Sigmoid colon (tissue), 4 donors: ENCODE data around the gene TAF12.
"Not testable (repeated sequence)": the region's sequence is repeated elsewhere in the genome, so short reads cannot be mapped to it uniquely, and the experiment has no call there.

Experiments
- CTCF ChIP-seq, 4 experiments: fragments of 450-650 bp in 3 of 4; fragments of 200-600 bp in 1 of 4; IDR thresholded peaks; one replicate each; pipeline ENCODE4 v1.5.1; 2016 to 2019; ENCODE audit warnings: antibody characterized with exemption in 4 of 4, mild to moderate bottlenecking in 3 of 4, moderate library complexity in 2 of 4
- EP300 ChIP-seq, 4 donors: sonication (generic); formaldehyde crosslinking; IDR thresholded peaks; one replicate each; pipeline ENCODE4 v1.6.1; 2017; ENCODE audit warnings: antibody characterized with exemption in 4 of 4
- POLR2A ChIP-seq, 2 donors: fragments of 450-650 bp; IDR thresholded peaks; one replicate each; pipeline ENCODE4 v1.6.1; 2016; ENCODE audit warnings: antibody characterized with exemption in 2 of 2, mild to moderate bottlenecking in 2 of 2, moderate library complexity in 2 of 2
- POLR2AphosphoS5 ChIP-seq, 4 donors: sonication (generic); formaldehyde crosslinking; IDR thresholded peaks; one replicate each; pipeline ENCODE4 v1.6.1; 2017; ENCODE audit warnings: antibody characterized with exemption in 4 of 4

DNA sequence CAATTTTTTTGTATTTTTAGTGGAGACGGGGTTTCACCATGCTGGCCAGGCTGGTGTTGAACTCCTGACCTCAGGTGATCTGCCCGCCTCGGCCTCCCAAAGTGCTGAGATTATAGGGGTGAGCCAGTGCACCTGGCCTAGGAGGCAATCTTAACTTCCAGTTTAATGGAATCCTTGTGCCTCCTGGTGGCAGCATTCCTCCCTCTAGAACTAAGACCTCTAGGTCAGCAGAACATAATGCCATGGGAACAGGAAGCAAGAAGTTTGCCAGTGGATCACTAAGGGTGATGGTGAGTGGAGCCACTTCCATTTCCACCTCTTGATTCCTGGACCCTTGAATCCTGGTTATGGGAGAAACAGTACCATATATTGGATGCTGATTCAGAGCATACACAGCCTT lies 11.0 kb upstream of the TAF12 start:
- not testable (repeated sequence) for TF ChIP-seq CTCF, POLR2A, POLR2AphosphoS5, EP300 (IDR thresholded peaks at IDR 0.05)
